ENCODE results near the gene HPD.

Gene HPD

DNA sequence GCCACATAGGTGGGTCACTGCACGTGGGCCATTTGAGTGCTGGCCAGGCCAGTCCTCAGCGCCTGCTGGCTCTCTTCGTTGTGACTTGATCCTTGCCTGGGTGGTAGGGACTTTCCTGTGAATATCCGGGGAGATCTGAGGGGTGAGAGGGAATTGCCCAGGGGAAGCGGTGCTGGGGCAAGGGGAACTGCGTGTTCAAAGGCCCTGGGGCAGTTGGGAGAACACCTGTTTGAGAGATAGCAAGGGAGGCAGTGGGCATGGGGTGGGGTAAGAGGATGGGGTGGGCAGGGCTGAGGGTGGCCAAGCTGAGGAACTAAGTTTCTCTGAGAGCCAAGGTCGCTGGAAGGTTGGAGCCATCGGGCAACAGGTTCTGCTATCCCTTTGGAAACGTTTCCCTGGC, 29.8 kb downstream of the HPD start:
- no peak for DNase-seq (ENCODE audit: low read depth in 2 of 2)

DNA sequence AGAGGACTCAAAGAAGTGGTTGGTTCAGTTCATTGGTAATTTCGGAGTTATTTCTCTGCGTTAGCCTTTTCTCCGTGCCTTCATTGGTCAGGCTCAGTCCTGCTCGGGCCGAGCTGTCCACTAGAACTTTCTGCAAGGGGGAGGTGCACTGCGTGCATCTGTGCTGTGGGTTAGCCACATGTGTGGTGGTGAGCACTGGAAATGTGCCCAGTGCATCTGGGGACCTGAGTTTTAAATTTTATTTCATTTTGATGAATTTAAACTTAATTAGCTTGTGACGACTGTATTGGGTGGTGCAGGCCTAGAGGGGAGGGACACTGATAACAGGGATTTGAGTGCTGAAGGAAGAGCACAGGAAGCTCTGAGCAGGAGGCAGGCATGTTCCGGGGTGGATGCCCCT, 30.4 kb downstream of the HPD start:
- no peak for DNase-seq (ENCODE audit: low read depth in 2 of 2)

DNA sequence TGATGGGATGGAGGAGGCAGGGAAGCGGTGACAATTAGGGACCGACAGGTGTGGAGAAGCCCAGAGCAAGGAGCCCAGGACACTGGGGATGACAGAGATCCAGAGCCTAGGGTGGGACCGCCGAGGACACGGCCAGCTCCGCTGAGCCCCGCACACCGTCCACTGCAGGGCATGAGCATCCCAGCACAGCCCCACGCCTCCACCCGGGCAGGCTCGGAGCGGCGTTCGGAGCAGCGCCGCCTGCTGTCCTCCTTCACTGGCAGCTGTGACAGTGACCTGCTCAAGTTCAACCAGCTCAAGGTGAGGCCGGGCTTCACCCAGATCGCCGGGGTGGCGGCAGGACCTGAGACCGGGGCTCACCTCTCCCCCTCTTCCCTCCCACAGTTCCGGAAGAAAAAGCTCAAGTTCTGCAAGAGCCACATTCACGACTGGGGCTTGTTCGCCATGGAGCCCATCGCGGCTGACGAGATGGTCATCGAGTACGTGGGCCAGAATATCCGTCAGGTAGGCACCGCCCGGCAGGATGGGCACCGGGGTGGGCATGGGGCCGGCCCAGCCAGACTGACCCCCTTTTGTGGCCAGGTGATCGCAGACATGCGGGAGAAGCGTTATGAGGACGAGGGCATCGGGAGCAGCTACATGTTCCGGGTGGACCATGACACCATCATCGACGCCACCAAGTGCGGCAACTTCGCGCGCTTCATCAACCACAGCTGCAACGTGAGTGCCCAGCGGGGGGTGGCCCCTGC, 31.1 kb downstream of the HPD start:
- no peak for DNase-seq (ENCODE audit: low read depth in 2 of 2)

DNA sequence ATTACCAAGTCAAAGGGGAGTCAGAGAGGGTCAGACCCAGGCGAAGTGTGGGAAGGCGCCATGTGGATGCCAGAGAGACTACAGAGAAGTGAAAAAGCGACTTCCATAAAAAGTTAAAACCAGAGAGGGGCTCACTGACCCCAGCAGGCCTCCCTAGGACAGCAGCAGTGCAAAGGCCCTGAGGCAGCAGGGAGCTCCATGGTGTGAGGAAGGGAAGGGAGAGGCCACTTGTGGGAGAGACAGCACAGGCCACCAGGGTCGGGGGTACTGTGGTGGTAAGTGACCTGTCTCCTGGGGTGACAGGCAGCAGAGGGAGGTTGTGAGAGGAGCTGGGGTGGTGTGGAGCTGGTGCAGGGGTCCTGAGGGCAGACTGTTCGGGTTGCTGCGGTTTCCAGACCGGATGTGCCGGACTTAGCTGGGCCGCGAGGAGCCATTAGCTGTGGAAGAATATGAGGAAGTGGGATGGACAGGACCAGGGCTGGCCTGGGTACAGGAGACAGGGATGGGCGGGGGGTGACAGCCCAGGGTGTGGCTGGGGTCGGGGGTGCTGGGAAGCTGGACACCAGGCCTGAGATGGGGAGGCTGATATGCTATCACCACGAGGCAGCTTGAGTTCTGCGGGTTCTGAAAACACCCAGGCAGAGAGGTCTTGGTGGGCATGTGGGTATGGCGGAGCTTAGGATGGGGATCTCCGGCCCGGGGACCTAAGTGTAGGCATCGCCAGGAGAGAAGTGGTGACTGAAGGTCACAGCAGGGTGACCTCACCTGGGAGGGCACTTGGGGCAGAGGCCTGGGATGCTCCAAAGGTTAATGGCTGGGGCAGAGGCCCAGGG, 32.1 kb downstream of the HPD start:
- no peak for DNase-seq (ENCODE audit: low read depth in 2 of 2)

DNA sequence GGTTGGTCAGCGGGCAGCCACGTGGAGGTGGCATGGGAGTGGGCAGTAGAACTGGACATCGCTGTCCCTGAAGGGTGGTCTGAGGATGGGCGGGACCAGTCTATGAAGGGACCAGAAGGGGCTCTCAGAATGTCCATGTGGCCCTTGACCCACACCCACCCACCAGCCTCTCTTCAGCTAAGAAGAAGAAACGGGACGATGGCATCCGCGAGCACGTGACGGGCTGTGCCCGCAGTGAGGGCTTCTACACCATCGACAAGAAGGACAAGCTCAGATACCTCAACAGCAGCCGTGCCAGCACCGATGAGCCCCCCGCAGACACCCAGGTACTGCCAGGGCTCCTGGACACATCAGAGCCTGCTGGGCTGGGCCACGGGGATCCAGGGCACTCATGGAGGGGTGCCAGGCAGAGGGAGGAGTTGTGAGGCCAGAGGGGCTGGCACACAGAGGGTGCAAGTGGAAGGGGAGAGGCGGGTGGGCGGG, 33.6 kb downstream of the HPD start:
- DNase-seq (ENCODE audit: low read depth in 2 of 2) = no peak

DNA sequence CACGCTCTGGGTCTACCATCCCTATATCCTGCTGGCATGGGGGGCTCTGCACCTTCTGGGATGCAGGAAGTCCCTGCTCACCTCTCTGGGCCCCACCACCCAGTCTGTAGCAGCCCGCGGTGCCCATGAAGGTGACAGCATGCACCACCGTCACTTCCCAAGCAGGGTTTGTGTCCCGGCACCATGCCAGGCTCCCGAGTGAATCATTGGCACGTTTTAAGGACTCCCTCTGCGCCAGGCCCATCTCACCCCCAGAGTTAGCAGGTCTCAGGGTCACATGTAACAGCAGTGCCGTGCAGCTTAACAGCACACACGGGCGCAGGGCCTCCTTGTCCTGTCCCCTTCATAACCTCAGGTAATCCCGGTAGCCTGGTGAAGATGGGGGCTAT, 34.9 kb downstream of the HPD start:
- DNase-seq (ENCODE audit: low read depth in 2 of 2) = no peak

DNA sequence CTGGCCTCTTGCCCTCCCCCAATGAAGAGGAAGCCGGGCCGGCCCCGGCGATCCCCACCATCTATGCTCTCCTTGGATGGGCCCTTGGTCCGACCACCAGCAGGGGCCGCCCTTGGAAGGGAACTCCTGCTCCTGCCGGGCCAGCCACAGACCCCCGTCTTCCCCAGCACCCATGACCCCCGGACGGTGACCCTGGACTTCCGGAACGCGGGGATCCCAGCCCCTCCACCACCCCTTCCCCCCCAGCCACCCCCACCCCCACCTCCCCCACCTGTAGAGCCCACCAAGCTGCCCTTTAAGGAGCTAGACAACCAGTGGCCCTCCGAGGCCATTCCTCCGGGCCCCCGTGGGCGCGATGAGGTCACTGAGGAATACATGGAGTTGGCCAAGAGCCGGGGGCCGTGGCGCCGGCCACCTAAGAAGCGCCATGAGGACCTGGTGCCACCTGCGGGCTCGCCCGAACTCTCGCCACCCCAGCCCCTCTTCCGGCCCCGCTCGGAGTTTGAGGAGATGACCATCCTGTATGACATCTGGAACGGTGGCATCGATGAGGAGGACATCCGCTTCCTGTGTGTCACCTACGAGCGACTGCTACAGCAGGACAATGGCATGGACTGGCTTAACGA, 35.4 kb downstream of the HPD start:
- DNase-seq (ENCODE audit: low read depth in 2 of 2) = no peak

DNA sequence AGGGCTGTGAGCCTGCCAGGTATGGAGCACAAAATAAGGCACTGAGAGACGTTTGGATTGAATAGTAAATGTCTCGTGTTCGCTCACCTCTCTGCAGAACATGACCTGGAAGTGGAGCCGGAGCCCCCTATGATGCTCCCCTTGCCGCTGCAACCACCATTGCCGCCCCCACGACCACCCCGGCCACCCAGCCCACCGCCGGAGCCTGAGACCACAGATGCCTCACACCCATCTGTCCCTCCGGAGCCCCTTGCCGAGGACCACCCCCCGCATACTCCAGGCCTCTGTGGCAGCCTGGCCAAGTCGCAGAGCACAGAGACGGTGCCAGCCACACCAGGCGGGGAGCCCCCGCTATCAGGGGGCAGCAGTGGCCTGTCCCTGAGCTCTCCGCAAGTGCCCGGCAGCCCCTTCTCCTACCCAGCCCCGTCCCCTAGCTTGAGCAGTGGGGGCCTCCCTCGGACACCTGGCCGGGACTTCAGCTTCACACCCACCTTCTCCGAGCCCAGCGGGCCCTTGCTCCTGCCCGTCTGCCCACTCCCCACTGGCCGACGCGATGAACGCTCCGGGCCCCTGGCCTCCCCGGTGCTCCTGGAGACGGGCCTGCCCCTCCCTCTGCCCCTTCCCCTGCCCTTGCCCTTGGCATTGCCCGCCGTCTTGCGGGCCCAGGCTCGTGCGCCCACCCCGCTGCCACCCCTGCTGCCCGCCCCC, 36.1 kb downstream of the HPD start:
- DNase-seq (ENCODE audit: low read depth in 2 of 2) = no peak

DNA sequence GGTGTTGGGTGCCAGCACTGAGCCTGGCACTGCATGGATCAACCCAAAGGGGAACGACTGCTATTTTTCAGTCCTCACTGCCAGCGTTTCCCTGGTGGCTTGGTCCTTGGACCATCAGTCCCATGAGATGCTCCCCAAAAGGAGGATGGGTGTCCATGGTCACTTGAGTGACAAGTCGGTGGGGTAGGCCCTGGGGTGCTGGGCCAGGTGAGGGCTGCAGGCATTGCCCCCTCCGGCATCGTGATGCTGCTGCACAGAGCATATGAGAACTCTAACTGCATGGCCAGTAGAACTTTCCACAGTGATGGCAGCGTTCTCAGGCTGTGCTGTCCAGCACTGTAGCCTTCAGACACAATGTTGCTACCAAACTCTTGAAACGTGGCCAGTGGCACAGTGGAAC, 38.6 kb downstream of the HPD start:
- DNase-seq (ENCODE audit: low read depth in 2 of 2) = no peak

DNA sequence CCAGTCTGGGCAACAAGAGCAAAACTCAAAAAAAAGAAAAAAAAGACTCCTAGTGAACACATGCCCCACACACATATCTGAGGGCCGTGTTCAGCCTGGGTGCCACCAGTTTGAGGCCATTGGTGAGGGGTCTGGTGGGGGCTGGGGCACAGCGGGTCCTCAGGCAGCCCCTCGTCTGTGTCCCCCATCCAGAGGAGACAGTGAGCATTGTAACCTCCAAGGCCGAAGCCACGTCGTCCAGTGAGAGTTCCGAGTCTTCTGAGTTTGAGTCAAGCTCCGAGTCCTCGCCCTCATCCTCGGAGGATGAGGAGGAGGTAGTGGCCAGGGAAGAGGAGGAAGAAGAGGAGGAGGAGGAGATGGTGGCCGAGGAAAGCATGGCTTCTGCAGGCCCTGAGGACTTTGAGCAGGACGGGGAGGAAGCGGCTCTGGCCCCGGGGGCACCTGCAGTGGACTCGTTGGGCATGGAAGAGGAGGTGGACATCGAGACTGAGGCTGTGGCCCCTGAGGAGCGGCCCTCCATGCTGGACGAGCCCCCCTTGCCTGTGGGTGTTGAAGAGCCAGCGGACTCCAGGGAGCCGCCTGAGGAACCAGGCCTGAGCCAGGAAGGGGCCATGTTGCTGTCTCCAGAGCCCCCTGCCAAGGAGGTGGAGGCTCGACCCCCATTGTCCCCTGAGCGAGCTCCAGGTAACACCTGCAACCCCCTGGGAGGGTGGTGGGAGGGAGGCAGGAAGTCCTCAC, 39.3 kb downstream of the HPD start:
- no peak for DNase-seq (ENCODE audit: low read depth in 2 of 2)

DNA sequence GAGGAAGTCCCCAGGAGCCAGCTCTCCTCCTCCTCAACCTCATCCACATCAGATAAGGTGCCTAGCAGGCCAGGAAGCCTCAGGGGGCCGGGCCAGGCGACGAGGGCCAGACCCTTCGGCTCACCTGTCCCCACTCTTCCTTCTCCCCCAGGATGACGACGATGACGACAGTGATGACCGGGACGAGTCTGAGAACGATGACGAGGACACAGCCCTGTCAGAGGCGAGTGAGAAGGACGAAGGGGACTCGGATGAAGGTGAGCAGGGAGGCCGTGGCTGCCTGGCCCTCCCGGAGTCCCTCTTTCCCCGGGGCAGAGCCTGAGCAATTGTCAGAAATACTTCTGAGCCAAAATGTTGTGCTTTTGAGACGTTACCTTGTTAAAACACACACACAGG, 41.0 kb downstream of the HPD start:
- no peak for DNase-seq (ENCODE audit: low read depth in 2 of 2)

DNA sequence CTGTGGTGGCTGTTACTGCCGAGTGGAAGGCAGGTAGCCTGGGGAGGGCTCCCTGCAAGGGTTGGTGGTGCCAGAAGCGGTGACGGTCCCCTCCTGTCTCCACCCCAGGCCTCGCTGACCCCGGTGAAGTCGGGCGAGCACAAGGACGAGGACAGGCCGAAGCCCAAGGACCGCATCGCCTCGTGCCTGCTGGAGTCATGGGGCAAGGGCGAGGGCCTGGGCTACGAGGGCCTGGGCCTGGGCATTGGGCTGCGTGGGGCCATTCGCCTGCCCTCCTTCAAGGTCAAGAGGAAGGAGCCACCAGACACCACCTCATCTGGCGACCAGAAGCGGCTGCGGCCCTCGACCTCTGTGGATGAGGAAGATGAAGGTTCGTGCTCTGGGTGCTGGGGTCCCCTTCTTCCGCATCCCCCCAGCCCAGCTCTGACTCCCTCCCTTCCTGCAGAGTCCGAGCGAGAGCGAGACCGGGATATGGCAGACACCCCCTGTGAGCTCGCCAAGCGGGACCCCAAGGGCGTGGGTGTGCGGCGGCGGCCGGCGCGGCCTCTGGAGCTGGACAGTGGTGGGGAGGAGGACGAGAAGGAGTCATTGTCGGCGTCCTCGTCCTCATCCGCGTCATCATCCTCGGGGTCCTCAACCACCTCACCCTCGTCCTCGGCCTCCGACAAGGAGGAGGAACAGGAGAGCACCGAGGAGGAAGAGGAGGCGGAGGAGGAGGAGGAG, 41.6 kb downstream of the HPD start:
- no peak for DNase-seq (ENCODE audit: low read depth in 2 of 2)

DNA sequence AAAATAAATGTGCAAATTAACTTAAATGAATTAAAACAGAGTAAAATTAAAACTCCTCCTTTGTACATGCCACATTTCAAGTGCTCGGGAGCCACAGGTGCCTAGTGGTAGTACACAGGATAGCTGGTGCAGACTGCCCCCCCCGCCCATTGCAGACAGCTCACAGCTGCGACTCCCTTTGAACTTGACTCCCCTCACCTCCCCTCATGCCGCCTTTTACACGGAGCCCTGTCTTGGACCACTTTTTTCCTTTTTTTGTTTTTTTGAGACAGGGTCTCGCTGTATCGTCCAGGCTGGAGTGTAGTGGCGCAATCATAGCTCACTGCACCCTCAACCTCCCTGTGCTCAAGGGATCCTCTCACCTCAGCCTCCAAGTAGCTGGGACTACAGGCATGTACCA, 43.4 kb downstream of the HPD start:
- no peak for DNase-seq (ENCODE audit: low read depth in 2 of 2)

DNA sequence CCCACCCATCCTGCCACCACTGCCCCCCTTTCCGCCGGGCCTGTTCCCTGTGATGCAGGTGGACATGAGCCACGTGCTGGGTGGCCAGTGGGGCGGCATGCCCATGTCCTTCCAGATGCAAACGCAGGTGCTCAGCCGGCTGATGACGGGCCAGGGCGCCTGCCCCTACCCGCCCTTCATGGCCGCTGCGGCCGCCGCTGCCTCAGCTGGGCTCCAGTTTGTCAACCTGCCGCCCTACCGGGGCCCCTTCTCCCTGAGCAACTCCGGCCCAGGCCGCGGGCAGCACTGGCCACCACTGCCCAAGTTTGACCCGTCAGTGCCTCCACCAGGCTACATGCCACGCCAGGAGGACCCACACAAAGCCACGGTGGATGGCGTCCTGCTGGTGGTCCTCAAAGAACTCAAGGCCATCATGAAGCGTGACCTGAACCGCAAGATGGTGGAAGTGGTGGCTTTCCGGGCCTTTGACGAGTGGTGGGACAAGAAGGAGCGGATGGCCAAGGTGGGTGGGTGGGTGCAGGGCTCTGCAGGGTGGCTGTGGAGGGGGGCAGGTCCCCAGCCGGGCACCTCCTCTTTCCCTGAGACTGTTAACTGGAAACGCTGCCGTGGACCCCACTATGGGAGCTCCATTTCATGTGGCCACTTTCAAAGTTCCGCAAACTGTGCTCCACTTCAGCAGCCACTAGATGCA, 44.1 kb downstream of the HPD start:
- no peak for DNase-seq (ENCODE audit: low read depth in 2 of 2)

DNA sequence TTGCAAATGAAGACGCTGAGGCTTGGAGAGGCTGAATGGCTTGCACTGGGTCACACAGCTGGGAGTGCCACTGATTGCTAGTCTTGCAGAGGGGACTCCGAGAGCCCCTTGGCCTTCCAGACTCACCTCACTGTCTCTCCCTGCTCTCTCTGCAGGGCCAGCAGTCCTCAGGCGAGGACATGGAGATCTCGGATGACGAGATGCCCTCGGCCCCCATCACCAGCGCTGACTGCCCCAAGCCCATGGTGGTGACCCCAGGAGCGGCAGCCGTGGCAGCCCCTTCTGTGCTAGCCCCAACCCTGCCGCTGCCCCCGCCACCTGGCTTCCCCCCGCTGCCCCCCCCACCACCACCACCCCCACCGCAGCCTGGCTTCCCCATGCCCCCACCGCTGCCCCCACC, 44.7 kb downstream of the HPD start:
- DNase-seq (ENCODE audit: low read depth in 2 of 2) = no peak

DNA sequence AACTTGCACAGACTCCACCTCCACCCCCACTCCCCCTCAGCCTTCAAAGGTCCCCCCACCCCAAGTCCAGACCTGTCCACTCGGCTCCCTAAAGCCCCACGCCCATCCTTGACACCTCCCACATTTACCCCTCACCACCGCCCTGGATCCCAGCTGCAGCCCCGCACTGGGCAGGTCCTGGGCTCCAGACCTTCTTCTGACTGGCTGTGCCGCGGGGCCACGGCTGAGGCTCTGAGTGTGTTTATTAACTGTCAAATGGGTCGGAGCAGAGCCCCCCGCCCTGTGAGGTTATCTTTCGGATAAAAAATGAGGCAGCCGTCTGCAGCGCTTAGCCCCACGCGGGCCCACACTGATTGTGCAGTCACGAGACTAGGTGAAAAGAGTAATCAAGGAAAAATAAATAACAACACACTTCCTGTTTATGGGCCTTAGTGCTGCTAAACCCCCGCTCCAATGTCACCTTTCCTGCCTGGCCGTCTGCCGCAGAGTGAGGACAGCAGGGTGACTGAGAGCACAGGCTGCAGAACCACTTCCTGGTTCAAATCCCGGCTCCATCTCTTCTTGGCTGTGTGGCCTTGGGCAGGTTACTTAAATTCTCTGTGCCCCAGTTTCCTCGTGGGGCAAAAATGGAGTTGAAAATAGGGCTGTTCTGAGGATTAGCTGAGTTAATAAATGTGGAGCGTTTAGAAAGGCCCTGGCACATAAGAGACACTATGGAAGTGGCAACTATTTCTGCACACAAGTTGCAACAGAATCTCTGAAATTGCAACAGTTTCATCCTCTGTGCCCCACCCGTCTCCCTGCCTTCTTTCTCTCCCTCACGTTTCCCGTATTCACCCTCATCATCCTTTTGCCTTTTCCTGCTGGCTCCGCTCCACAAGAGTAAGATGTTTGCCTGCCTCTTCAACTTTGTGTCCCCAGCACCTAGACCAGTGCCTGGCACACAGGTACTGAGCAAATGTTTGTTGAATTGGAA, 45.5 kb downstream of the HPD start:
- DNase-seq (ENCODE audit: low read depth in 2 of 2) = no peak

DNA sequence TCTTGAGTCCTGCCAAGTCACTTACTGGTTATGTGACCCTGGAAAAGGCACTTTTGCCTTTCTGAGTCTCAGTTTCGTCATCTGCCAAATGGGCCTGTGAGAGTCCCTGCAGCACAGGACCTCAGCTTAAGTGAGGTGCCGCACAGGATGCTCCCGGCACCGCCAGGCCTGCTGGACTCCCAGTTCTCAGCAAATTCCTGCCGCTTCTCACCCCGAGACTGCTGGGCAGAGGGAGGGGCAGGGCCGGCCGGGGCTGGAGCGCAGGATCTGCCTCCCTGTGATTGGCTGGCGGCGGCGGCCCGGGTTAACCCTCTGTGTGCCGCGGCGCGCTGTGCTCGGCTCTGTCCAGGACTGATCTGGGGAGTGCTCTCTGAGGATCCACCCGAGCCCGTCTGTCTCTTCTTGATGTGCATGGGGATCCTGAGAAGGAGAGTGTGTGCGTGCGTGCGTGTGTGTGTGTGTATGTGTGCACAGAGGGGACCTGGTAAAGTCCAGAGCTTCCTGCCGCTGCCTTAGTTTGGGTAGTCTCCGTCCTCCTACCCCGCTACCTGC, 46.3 kb downstream of the HPD start:
- no peak for DNase-seq (ENCODE audit: low read depth in 2 of 2)

DNA sequence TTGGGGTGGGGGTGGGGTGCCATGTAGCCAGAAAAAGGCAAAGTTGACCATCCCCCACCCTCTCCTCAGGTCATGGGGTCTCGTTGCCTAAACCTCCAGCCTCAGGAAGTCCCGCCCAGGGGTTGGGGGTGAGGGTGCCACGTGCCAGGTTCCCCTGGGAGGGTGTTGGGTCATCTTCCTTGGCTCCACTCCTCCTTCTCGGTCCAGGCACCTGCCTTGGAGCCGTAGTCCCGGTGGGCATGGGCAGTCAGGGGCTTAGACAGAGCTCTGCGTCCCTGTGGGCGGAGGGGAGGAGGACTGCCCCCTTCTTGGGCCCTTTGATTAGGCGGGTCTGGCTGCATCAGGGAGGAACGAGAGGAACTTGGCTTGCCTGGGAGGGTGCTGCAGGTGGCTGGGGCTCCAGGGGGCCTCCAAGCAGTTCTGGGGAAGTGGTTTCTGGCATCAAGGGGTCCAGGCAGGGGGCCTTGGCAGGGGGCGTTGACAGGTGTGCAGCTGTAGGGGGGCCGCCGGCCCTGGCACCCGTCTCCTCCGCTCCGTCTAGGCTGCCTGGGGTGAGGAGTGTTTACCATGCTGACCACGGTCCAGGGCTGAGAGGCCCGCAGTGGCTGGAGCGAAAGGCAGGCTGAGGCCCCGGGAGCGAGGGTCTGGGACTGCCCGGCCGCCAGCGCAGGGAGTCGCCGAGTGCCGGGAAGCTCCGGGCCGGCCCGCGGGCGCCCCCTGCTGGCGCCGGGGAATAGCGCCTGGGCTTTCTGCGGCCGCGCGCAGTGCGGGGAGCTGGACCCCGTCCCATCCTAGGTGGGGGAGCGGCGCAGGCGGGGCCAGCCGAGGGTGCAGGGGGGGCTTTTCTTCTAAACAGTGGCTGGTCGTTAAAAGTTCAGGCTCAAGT, 47.0 kb downstream of the HPD start:
- no peak for DNase-seq (ENCODE audit: low read depth in 2 of 2)

Measured in stimulated activated CD8-positive, alpha-beta memory T cell treated with anti-CD3 and anti-CD28 coated beads, Interleukin-7, amount 100 ng/mL, for 4 hours (primary cell).